PFSK-1 (cell line): Measurements from ENCODE around the gene CD101.

Experiments
- FOXP2 ChIP-seq: optimal IDR thresholded peaks from 2 replicates; pipeline ENCODE3; 2011; ENCODE audit warnings: borderline replicate concordance, control low read depth, inconsistent platforms; ENCODE audit not compliant: insufficient read depth; ENCODE audit errors: extremely low read length, extremely low read depth
- POLR2AphosphoS5 ChIP-seq: IDR thresholded peaks from 2 replicates; pipeline ENCODE4 v1.6.1; 2012; ENCODE audit warnings: low read depth, mild to moderate bottlenecking, control low read depth, low read length, moderate library complexity
- REST ChIP-seq, 2 experiments: IDR thresholded peaks; 2 replicates each; pipeline versions ENCODE4 v1.6.1 to v1.8.0; 2011 to 2012; ENCODE audit warnings: low read depth in 2 of 2, low read length in 2 of 2, control low read depth in 1 of 2, inconsistent platforms in 1 of 2, mild to moderate bottlenecking in 1 of 2, moderate library complexity in 1 of 2; ENCODE audit not compliant: insufficient read depth in 1 of 2
- SIN3A ChIP-seq: IDR thresholded peaks from 2 replicates; pipeline ENCODE4 v1.6.1; 2012; ENCODE audit warnings: mild to moderate bottlenecking, low read length, moderate library complexity, borderline replicate concordance; ENCODE audit not compliant: insufficient read depth
- TAF1 ChIP-seq: IDR thresholded peaks from 2 replicates; pipeline ENCODE4 v1.6.1; 2012; ENCODE audit warnings: low read length, control low read depth, borderline replicate concordance; ENCODE audit not compliant: insufficient read depth

CD101 gene

GRCh38 chr1:116994411-116994810, 7.1 kb upstream of the CD101 start:
- no peak for TF ChIP-seq FOXP2
- TF ChIP-seq REST (IDR thresholded peaks at IDR 0.05; ENCODE audit: insufficient read depth in 1 of 2, low read depth in 2 of 2, low read length in 2 of 2) = no peak
- no peak for TF ChIP-seq SIN3A
- no peak for TF ChIP-seq TAF1
- no peak for TF ChIP-seq POLR2AphosphoS5

GRCh38 chr1:116997066-116997465, 4.5 kb upstream of the CD101 start:
- TF ChIP-seq POLR2AphosphoS5 (no peak), REST (IDR thresholded peaks at IDR 0.05; ENCODE audit: insufficient read depth in 1 of 2, low read depth in 2 of 2, low read length in 2 of 2) (no peak), TAF1 (no peak), FOXP2 (no peak), SIN3A (no peak)

GRCh38 chr1:116997636-116998035, 3.9 kb upstream of the CD101 start:
- TF ChIP-seq REST (IDR thresholded peaks at IDR 0.05; ENCODE audit: insufficient read depth in 1 of 2, low read depth in 2 of 2, low read length in 2 of 2) (no peak), FOXP2 (no peak)

GRCh38 chr1:116999596-116999995, 2.0 kb upstream of the CD101 start:
- TF ChIP-seq FOXP2 (no peak), POLR2AphosphoS5 (no peak), REST (IDR thresholded peaks at IDR 0.05; ENCODE audit: insufficient read depth in 1 of 2, low read depth in 2 of 2, low read length in 2 of 2) (no peak), SIN3A (no peak)

- TF ChIP-seq REST (IDR thresholded peaks at IDR 0.05; ENCODE audit: insufficient read depth in 1 of 2, low read depth in 2 of 2, low read length in 2 of 2) (no peak), TAF1 (no peak), SIN3A (no peak), FOXP2 (no peak), POLR2AphosphoS5 (no peak)
These were observed 1.4 kb upstream of the CD101 start for GRCh38 chr1:117000142-117000541.
